HG02884 (cell line): Measurements from ENCODE around the gene FBXO48.

Experiments used
- ATAC-seq: cut with Tn5 transposase; IDR thresholded peaks from one replicate; pipeline ENCODE4 v1.9.1; 2021; ENCODE audit warnings: mild to moderate bottlenecking, moderate library complexity; ENCODE audit not compliant: unreplicated experiment

FBXO48 gene, protein sequence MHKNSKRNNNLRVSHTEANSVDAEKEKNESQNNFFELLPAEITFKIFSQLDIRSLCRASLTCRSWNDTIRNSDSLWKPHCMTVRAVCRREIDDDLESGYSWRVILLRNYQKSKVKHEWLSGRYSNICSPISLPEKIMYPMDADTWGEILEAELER

DNA sequence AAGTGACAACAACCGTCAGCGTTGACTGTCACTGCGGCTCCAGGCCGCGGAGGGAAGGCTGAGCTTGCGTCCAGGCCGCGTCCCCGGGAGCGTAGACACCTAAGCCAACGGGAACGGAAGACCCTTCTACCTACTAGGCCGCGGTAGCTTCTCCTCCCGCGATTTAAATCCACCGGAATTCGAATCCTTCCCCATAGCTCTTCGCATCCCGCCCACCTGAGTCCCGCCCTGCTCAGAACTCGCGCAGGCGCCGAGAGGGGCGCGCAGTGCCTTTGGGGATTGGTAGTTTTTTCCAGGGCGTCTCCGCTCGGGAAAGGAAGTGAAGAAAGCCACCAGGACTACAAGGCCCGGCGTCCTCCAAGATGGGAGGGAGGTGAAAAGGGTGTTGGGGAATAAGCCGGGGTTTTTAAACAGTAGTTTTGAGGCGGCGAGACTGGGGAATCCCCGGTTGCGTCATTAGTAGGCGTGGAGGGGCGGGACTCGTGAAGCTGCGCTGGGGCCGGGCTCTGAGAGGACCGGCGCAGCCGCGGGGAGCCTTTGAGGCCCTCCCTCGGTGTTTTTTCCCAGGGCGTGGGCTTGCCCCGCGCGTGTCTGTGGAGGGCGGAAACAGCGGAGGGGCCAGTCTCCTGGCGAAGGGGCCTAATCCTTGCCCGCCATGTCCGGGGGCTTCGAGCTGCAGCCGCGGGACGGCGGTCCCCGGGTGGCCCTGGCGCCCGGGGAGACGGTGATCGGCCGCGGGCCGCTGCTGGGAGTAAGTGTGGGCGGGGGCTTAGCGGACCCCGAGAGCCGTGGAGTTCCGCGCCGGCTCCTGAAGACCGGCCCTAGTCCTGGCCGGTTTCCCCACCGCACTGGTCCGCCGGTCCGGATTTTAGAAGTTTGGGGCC, at the start of gene FBXO48, which contains the start of gene APLF:
FBXO48 (minus strand) TSS at position 218 of the 884 bp plus-strand sequence. CDS start 2,149 bp downstream, outside the sequence.
APLF (plus strand) TSS at position 509 of the 884 bp plus-strand sequence; CDS start at position 656, 147 bp downstream.
- peak; percentile 90 for ATAC-seq

DNA sequence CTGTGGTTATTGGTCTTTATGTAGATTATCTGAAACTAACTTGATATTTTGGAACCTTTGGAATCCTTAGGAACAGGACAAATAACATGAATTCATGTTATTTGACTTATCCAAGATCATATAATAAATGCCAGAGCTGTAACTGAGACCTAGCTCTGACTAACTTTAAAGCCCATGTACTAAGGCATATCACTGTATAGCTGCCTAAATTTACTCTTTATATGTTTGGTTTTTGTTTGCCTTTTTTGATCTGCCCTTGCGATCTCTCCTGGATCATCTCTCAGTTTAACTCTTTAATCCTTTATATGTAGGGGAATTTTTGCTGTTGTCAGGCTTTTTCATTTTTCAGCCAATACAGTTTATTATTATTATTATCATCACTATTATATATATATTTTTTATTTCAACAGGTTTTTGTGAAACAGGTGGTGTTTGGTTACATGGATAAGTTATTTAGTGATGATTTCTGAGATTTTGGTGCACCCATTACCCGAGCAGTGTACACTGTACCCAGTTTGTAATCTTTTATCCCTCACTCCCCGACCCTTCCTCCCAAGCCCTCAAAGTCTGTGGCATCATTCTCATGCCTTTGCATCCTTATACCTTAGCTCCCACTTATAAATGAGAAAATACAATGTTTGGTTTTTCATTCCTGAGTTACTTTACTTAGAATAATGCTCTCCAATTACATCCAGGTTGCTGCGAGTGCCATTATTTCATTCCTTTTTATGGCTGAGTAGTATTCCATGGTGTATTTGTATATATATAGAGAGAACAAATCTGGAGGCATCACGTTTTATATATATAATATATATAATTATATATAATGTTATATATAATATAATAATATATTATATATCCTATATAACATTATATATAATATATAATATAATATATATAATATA, 49.2 kb upstream of the FBXO48 start:
- no peak for ATAC-seq

DNA sequence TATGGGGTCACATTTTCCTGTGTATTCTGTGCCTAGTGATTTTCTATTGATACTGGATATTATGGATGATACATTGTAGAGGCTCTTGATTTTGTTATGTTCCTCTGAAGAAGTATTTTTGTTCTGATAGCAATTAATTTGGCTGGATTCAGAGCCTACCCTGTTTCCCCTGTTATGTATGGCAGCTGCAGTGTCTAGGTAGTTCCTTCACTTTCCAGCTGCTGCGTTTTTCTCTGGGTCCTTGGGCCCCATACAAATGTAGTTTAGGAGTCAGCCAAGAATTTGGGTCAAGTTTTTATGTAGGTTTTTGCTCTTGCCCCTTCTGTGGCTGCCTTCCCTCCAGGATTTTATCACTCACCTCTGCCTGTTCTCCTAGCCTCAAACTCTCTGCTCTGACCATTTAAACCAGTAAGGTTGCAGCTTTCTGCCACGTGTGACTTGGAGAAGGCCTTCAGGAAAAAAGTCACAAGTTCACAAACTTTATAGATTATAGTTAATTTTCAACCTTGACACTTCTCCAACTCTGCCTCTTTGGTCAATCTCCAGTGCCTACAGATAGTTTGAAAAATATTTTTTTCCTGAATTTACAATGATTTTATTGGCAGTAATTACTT, 47.3 kb upstream of the FBXO48 start:
- ATAC-seq, result no peak

DNA sequence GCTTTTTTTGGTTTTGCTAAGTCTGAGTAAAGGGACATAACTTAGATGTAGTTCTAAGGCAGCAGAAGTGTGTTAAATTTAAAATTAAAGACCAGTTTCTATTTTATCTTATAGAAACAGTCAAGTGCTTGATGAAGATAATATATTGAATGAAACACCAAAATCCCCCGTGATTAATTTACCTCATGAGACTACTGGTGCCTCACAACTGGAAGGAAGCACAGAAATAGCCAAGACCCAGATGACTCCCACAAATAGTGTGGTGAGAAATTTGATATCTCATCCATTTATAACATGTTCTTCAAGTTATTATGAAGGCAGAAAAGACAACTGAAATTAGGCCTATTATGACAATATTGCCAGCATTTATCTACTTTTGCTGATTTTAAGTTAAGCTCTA, 45.9 kb upstream of the FBXO48 start:
- ATAC-seq, result no peak

DNA sequence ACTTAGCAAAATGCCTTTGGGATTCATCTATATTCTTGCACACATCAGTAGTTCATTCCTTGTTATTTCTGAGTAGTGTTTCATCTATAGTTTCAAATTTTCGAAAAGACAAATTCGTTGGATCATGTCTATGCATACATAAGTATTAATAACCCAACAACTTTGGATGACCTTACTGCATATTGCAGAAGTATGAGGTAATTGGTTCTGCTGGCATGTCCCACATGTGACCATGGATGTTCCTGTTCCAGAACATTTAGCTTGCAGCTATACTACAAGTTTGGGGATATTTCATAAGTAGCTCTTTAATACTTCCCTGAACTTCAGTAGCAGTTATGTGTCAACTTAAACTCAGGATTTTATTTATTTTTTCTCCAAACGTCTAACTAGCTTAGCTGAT, 45.2 kb upstream of the FBXO48 start:
- ATAC-seq, result no peak

DNA sequence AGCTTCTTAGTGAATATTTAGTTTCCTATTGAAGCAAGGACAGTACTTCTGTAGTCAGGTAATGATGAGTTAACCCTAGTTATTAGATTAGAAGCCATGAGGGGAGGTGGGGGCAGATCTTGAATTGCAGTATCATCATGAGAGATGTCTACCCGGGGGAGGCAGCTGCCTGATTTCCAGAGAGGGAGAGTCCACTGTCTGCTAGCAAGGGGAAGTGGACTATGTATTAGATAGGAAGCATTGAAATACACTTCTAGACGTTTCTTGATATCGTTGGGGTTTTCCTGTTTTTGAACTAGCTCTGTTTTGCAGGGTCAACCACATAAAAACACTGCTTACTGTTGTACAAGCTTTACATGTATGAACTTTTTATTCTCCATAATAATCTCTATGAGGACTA, 39.1 kb upstream of the FBXO48 start:
- ATAC-seq, result no peak

DNA sequence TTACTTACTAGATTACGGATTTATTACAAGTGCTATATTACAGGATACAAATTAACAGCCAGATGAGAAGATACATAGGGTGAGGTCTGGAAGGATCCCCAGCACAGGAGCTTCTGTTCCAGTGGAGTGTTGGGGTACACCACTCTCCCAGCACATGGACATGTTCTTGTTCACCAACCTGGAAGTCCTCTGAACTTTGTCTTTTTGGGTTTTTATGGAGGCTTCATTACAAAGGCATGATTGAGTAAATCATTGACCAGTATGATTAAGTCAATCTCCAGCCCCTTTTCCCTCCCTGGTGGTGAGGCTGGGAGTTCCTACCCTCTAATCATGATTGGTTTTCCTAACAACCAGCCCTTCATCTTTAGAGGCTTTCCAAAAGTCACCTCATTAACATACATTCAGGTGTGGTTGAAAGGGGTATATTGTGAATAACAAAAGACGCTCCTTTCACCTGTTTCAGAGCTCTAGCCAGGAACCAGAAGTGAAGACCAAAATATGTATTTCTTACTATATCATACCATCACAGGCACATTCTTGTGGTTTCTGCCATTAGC, 38.6 kb upstream of the FBXO48 start:
- no peak for ATAC-seq

DNA sequence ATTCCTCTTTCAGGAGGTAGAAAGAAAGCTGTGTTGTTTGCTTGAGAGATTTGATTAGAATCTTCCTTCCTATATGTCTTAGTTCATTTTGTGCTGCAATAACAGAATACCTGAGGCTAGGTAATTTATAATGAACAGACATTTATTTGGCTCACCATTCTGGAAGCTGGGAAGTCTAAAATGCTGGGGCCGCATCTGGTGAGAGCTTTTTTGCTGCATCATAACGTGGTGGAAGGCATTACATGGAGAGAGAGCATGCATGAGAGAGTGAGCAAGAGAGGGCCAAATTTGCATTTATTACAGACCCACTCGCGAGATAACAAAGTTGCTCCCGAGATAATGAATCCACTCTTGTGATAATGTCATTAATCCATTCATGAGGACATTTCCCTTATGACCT, 34.7 kb upstream of the FBXO48 start:
- ATAC-seq, result no peak

DNA sequence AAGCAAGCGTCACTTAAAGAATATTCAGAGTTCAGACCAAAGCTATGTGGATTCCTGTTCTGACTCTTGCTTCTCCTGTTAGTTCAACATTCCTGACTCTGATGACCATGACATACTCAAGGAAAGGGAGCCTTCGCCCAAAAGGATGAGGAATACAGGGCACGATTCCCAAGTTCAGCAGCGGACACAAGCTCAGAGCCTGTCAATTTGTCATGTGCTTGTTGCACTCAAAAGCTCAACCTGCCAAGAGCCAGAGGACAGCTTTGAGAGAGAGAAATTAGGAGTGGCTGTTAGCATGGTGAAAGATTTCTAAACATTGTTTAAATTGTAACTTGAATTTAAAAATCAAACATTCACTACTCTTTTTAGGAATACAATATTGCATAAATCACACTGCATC, 33.6 kb upstream of the FBXO48 start:
- ATAC-seq, result no peak

DNA sequence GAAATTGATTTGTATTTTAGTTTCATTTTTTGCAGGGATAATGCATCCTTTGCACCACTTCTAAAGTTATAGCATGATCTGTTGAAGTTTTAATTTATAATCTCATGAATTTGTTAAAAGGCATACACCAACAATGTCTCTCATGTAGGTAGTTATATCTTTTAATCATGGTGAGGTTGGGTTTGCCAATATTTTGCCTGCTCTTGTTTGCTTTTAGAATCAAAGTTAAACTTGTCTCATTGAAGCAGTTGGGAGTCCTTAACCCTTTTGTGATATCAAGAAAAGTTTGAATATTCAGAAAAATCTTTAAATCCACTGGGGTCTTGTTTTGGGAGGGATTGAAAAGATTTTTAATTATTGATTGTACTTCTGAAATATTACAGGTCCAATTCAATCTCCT, 32.0 kb upstream of the FBXO48 start:
- no peak for ATAC-seq

DNA sequence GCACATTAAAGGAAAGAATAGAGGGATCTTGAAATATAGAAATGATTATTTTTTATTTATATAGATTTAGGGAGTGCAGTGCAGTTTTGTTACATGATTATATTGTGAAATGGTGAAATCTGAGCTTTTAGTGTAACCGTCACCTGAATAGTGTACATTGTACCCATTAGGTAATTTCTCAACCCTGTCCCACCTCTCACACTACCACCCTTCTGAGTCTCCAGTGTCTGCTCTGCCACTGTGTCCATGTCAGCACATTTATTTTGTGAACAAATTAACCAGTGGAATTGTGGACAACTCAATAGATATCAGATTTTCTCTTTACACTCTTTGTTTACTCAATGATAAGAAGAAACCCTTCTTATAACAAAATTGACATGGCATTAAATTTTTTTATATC, 24.5 kb upstream of the FBXO48 start:
- ATAC-seq, result no peak

DNA sequence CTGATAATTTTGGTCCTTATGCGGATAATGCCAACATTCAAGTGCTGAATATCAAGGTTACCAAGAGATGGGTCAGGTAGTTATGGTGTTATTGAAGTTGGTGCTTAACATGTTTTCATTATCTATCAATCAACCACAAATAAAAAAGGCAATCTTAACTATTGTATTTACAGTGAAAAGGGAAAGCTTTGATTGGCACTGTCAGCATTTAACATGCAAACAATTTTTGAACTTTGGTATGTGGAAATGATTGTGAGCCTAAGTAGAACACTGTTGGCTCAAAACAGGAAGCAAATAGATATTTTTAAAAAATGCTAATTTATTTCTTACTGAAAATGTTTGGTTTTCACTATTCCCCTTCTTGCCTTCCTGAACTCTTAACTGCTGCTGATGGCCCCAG, 22.2 kb upstream of the FBXO48 start:
- no peak for ATAC-seq

DNA sequence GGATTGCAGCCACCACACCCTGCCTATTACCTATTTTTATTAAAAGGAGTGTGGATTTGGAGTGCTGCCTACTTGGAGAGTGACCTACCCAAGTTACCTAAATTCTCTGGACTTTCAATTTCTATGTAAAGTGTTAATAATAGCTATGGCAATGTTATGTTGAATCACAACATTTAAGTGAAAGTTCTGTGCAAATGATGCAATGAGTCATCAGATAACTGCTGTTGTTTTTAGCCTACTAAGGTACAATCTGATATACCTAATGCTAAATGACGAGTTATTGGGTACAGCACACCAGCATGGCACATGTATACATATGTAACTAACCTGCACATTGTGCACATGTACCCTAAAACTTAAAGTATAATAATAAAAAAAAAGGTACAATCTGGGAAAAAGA, 21.5 kb upstream of the FBXO48 start:
- peak; percentile 73 for ATAC-seq

DNA sequence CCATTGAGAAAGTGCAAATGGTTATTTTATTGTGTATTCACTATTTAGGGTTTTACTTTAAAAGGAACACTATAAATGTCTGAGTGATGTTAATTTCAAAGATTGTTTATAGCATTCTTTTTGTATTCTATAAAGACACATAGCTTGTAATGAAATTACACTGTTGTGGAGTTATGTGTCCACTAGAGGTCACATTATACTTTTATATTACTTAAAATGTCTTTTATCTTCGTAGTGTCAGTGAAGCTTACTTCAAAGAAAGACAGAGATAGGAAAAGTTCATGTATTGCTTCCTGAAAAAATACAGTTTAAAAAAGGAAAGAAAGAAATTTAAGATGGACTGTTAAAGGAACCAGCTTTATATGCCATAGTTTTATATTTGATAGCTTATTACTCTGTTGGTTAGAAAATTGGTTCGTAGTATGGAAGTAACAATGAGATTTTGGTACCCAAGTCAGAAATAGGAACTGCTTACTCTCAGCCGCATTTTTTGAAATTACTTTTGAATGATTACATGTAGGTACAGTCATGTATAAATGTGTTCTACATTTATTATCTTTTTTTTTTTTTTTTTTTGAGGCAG, 20.8 kb upstream of the FBXO48 start:
- no peak for ATAC-seq

DNA sequence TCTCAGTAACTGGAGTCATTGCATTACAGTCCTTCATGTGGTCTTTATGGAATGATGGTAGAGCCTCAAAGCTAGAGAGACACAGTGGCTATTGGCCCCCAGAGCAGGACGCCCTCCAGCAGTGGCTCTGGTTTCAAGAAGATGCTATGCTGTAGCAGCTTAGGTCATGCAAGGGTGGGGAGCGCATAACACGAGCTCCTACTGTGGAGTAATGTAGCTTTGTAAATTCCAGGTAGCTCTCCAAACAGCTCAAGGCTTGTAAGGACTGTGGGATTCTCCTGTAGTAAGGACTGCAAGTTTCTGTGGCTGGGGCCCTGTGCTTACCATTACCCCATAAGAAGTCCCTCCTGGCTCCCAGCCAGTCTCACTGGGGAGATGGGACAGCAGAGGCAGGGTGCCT, 15.9 kb upstream of the FBXO48 start:
- no peak for ATAC-seq

DNA sequence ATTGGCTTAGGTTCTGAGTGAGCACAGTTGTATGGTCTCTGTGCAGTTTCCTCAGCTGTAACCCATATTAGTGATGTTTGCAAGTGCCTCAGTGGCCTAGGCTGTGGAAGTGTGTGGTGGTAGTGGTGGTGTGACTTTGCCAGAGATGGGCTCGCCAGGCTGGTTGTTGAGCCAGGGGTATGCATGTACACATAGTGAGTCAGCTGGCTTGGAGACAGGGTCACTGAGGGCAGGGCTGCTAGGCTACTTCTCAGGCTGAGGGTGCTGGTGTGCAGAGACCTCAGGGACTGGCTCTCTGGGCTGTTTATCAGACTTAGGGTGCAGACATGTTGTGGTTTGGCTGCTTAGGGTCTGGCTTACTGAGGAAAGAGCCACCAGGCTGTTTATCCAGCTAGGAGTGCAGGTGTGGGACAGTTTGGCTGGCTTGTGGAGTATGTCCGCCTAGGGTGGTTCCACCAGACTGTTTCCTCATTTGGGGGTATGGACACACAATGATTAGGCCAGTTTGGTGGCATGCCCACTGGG, 15.3 kb upstream of the FBXO48 start:
- ATAC-seq, result no peak

DNA sequence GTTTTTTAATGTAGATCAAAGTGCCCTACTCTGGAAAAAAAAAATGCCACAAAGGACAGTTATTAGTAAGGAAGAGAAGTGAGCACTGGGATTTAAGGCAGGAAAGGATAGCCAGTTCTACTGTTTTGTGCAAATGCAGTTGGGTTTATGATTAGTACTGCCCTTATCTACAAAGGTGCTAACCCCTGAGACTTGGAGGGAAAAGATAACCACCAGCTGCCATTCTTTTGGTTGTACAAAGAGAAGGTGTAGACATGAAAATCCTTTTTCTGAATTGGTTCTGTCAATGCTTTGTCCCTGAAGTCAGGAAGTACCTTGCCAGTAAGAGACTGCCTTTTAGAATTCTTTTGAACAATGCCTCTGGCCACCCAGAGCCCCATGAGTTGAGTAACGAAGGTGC, 11.6 kb upstream of the FBXO48 start:
- ATAC-seq, result no peak

DNA sequence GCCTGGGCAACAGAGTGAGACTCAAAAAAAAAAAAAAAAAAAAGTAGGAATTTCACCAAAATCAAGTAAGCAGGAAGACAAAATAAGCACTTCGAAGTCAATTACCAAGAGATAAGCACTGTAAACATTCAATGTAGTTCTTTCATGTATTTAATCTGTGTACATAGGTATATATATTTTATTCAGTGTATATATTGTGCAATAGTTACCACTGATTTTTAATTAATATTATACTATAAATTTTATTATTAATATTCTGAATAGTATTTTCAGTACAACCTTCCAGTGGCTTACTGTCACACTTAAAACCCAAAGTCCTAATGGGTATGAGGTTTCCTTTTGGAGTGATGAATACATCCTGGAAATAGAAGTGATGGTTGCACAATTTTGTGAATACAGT, 9.4 kb upstream of the FBXO48 start:
- no peak for ATAC-seq

DNA sequence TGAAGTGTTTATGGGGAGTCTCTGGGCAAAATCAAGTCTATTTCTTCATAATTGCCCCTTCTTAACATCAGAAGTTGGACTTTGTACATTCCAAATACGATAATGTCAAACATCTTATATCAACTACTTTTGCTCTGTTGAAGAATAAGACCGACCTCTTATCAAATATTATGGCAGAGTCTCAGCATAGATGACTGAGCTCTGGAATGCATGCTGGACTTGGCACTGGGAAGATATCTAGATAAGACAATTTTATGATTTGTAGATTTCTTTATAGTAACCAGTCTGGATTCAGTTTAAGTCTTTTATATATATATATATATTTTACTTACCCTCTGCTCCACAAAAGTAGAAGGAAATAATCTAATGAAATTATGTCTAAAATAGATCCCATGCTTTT, 8.5 kb upstream of the FBXO48 start:
- no peak for ATAC-seq

DNA sequence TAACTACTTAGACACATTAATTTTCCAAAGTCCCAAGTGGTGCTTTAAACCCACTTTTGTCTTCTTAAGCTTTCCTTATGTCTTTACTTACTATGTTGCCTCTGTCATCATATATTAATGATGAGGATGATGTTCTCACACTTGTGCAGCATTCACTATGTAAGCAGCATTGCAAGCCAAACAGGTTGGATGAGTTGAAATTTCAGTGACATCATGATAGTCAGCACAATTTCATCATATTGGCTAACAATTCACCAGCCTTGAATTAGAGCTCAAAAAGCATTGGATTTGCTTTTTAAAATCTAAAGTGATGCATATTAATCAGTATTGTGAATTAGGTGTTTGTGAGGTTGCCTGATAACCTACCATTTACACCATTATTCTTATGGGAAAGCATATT, 8.0 kb upstream of the FBXO48 start:
- no peak for ATAC-seq
